H1 (cell line): ENCODE data around the gene UNC13C. TPM values are rescaled to one million over a fixed set of nuclear protein-coding genes. Genes with fewer than 3 reads are reported as not detected.

Source experiments
- CTCF ChIA-PET: fragments of 300-600 bp; sonication (Branson Sonifier 250); formaldehyde crosslinking; loops from one replicate; lab custom pipeline; 2021; ENCODE audit not compliant: partially characterized antibody; lab: Charles Lee
- POLR2A ChIA-PET: fragments of 300-600 bp; sonication (Branson Sonifier 250); formaldehyde crosslinking; loops from one replicate; lab custom pipeline; 2021; ENCODE audit warnings: inconsistent platforms; ENCODE audit not compliant: partially characterized antibody; lab: Charles Lee
- DNase-seq, 2 experiments: peaks; one replicate each; pipeline versions ENCODE4 v3.0.0 to v3.0.0-alpha.2; 2010 to 2022; ENCODE audit warnings: low spot score in 2 of 2, low read depth in 1 of 2, mixed read lengths in 1 of 2
- FAIRE-seq: peaks from 2 replicates; lab custom pipeline; 2011; peaks lifted over from hg19 to GRCh38; lab: Jason Lieb, UNC
- H2AFZ ChIP-seq: 2 replicates; pipeline ENCODE4 v1.8.1; 2012; ENCODE audit warnings: low read length, inconsistent platforms
- H2AK5ac ChIP-seq: 2 replicates; pipeline ENCODE4 v1.6.1; 2013; ENCODE audit warnings: low read depth, low read length
- H2BK120ac ChIP-seq: replicated peaks from 2 replicates; pipeline ENCODE3; 2013; ENCODE audit warnings: low read depth, low read length, inconsistent platforms
- H2BK12ac ChIP-seq: 2 replicates; pipeline ENCODE4 v1.6.1; 2013; ENCODE audit warnings: low read depth, low read length
- H2BK15ac ChIP-seq: 2 replicates; pipeline ENCODE4 v1.6.1; 2013; ENCODE audit warnings: low read length
- H2BK20ac ChIP-seq: 2 replicates; pipeline ENCODE4 v1.6.1; 2013; ENCODE audit warnings: low read length
- H2BK5ac ChIP-seq: 2 replicates; pipeline ENCODE4 v1.6.1; 2013; ENCODE audit warnings: low read depth, low read length
- H3K14ac ChIP-seq: 2 replicates; pipeline ENCODE4 v1.6.1; 2013; ENCODE audit warnings: inconsistent platforms; ENCODE audit not compliant: insufficient read length
- H3K18ac ChIP-seq: 2 replicates; pipeline ENCODE4 v1.6.1; 2013; ENCODE audit warnings: low read length; ENCODE audit errors: extremely low read depth
- H3K23ac ChIP-seq: 2 replicates; pipeline ENCODE4 v1.6.1; 2013; ENCODE audit warnings: inconsistent platforms; ENCODE audit not compliant: insufficient read length
- H3K23me2 ChIP-seq: 2 replicates; pipeline ENCODE4 v1.6.1; 2013; ENCODE audit warnings: low read depth, low read length
- H3K27ac ChIP-seq: 2 replicates; pipeline ENCODE4 v1.6.1; 2011; ENCODE audit warnings: low read depth, low read length, inconsistent platforms
- H3K27me3 ChIP-seq, 4 experiments: replicated peaks in 1 of 4; 1 replicate in 1 of 4; 2 replicates in 3 of 4; pipeline versions ENCODE4 v1.6.1 to v1.8.1; 2011 to 2013; ENCODE audit warnings: low read length in 3 of 4, mild to moderate bottlenecking in 3 of 4, inconsistent platforms in 2 of 4, mixed read lengths in 2 of 4, moderate library complexity in 1 of 4; ENCODE audit not compliant: control insufficient read depth in 3 of 4, insufficient read depth in 3 of 4; ENCODE audit errors: extremely low read depth in 1 of 4
- H3K36me3 ChIP-seq, 4 experiments: 2 replicates each; pipeline versions ENCODE4 v1.6.1 to v1.8.1; 2011 to 2013; ENCODE audit warnings: mild to moderate bottlenecking in 4 of 4, low read length in 3 of 4, moderate library complexity in 2 of 4, control low read depth in 1 of 4, inconsistent platforms in 1 of 4; ENCODE audit not compliant: insufficient read depth in 4 of 4, control insufficient read depth in 2 of 4
- H3K4ac ChIP-seq: replicated peaks from 2 replicates; pipeline ENCODE3; 2013; ENCODE audit warnings: low read length, low read depth, mixed read lengths, inconsistent platforms; ENCODE audit not compliant: insufficient read length
- H3K4me1 ChIP-seq, 4 experiments: replicated peaks in 1 of 4; 1 replicate in 1 of 4; 2 replicates in 3 of 4; pipeline versions ENCODE4 v1.6.1 to v1.8.1; 2011 to 2013; ENCODE audit warnings: low read length in 3 of 4, inconsistent platforms in 2 of 4, mixed read lengths in 1 of 4; ENCODE audit not compliant: insufficient read depth in 4 of 4, control insufficient read depth in 3 of 4
- H3K4me2 ChIP-seq, 2 experiments: 2 replicates each; pipeline versions ENCODE4 v1.6.1 to v1.8.1; 2011 to 2013; ENCODE audit warnings: low read depth in 2 of 2, low read length in 2 of 2, control low read depth in 1 of 2, inconsistent platforms in 1 of 2, mild to moderate bottlenecking in 1 of 2; ENCODE audit not compliant: insufficient read depth in 1 of 2
- H3K4me3 ChIP-seq, 4 experiments: fragments of 200-600, 300-600 bp in 1 of 4; sonication (generic), shearing (Covaris generic), sonication (Bioruptor Twin) in 1 of 4; 2 replicates each; pipeline versions ENCODE4 v1.5.1 to v1.8.1; 2011 to 2016; ENCODE audit warnings: low read length in 4 of 4, low read depth in 3 of 4, control low read depth in 2 of 4, inconsistent platforms in 2 of 4, mild to moderate bottlenecking in 2 of 4, mixed read lengths in 1 of 4, moderate library complexity in 1 of 4; ENCODE audit not compliant: insufficient read depth in 2 of 4; ENCODE audit errors: extremely low read depth in 1 of 4
- H3K56ac ChIP-seq: replicated peaks from 2 replicates; pipeline ENCODE3; 2013; ENCODE audit warnings: low read depth, mild to moderate bottlenecking, mixed read lengths, low read length, inconsistent platforms; ENCODE audit not compliant: insufficient read length
- H3K79me1 ChIP-seq: 2 replicates; pipeline ENCODE4 v1.6.1; 2013; ENCODE audit warnings: low read depth, low read length, control low read depth
- H3K79me2 ChIP-seq, 2 experiments: 2 replicates each; pipeline versions ENCODE4 v1.6.1 to v1.8.1; 2012 to 2013; ENCODE audit warnings: low read length in 2 of 2, mild to moderate bottlenecking in 2 of 2, inconsistent platforms in 1 of 2; ENCODE audit not compliant: insufficient read depth in 2 of 2, control insufficient read depth in 1 of 2
- H3K9ac ChIP-seq, 4 experiments: replicated peaks in 1 of 4; 1 replicate in 1 of 4; 2 replicates in 3 of 4; pipeline versions ENCODE4 v1.6.1 to v1.8.1; 2011 to 2013; ENCODE audit warnings: low read depth in 3 of 4, low read length in 3 of 4, control low read depth in 2 of 4, mild to moderate bottlenecking in 2 of 4, moderate library complexity in 2 of 4, inconsistent platforms in 1 of 4; ENCODE audit errors: extremely low read depth in 1 of 4
- H3K9me3 ChIP-seq, 2 experiments: 2 replicates each; pipeline versions ENCODE4 v1.6.1 to v1.8.1; 2012 to 2013; ENCODE audit warnings: mild to moderate bottlenecking in 2 of 2, moderate library complexity in 2 of 2, control low read depth in 1 of 2, inconsistent platforms in 1 of 2, low read depth in 1 of 2, low read length in 1 of 2, mixed read lengths in 1 of 2; ENCODE audit not compliant: insufficient read depth in 2 of 2
- H4K20me1 ChIP-seq, 2 experiments: replicated peaks in 1 of 2; 2 replicates each; pipeline versions ENCODE3 to v1.8.1; 2011 to 2013; ENCODE audit warnings: inconsistent platforms in 2 of 2, low read length in 2 of 2, mild to moderate bottlenecking in 1 of 2; ENCODE audit not compliant: insufficient read depth in 2 of 2, control insufficient read depth in 1 of 2
- H4K5ac ChIP-seq: 2 replicates; pipeline ENCODE4 v1.6.1; 2013; ENCODE audit warnings: low read length, low read depth, mixed read lengths, inconsistent platforms; ENCODE audit not compliant: insufficient read length
- H4K8ac ChIP-seq: 2 replicates; pipeline ENCODE4 v1.8.0; 2013; ENCODE audit warnings: mild to moderate bottlenecking, moderate library complexity, low read length, inconsistent platforms; ENCODE audit not compliant: insufficient read depth; ENCODE audit errors: extremely low read depth
- H4K91ac ChIP-seq: replicated peaks from 2 replicates; pipeline ENCODE3; 2013; ENCODE audit warnings: low read length, mixed read lengths, inconsistent platforms; ENCODE audit not compliant: insufficient read length
- E2F6 ChIP-seq: IDR thresholded peaks from 2 replicates; pipeline ENCODE4 v1.6.1; 2012; ENCODE audit warnings: inconsistent platforms
- JUND ChIP-seq: IDR thresholded peaks from 2 replicates; pipeline ENCODE4 v1.6.1; 2011; ENCODE audit warnings: mild to moderate bottlenecking, improper control_type of control experiment, low read length
- RNF2 ChIP-seq: fragments of 200-900, 300-1000 bp; sonication (generic); IDR thresholded peaks from 2 replicates; pipeline ENCODE4 v1.7.1; 2016; ENCODE audit warnings: borderline replicate concordance, low read depth, mild to moderate bottlenecking, antibody characterized with exemption, low read length; ENCODE audit not compliant: poor library complexity, severe bottlenecking; ENCODE audit errors: missing control alignments
- WGBS, 2 experiments: shearing (Covaris generic) in 1 of 2; methylation state at CpG; one replicate each; pipeline versions ENCODE4 v1.1.6 to v1.1.7; 2013 to 2015; ENCODE audit warnings: low lambda C conversion rate in 2 of 2, mixed read lengths in 2 of 2, inconsistent platforms in 1 of 2, low coverage in 1 of 2, missing lambda C conversion rate in 1 of 2; ENCODE audit not compliant: insufficient replicate concordance in 2 of 2, insufficient coverage in 1 of 2, insufficient read length in 1 of 2; ENCODE audit errors: extremely low coverage in 1 of 2, missing lambda C conversion rate in 1 of 2; 5-methylcytosine and 5-hydroxymethylcytosine counted together
- polyA plus RNA-seq, 7 experiments: library from polyadenylated mRNA; depleted of rRNA in 3 of 7; stranded (reverse) in 5 of 7; unstranded in 2 of 7; fragments of >200 nt in 5 of 7; fragments of 200-250 nt in 2 of 7; gene quantifications; 1 replicate in 5 of 7; 2 replicates in 1 of 7; 4 replicates in 1 of 7; pipeline versions ENCODE4 v1.2.1 to v1.2.3, GENCODE V29; 2011 to 2013; ENCODE audit warnings: missing spikeins in 2 of 7, mixed read lengths in 2 of 7
- total RNA-seq: library from RNA; stranded (reverse); fragmentation: NEBNext Ultra II Directional; extraction: Animal tissue kit (Norgen Biotek cat#: 25700); gene quantifications from 2 replicates; pipeline ENCODE4 v1.2.1, GENCODE V29; 2021

The UNC13C gene
- total and polyA plus RNA-seq, 2 of the 8 experiments (the other 6 are each of a cell fraction or from before 2014, with no cell fraction given) = 0.02 to 0.13 TPM

- POLR2A ChIA-PET = no interaction called here
- TF ChIP-seq JUND (no peak), RNF2 (no peak), E2F6 (no peak)
- TF ChIP-seq, all 59 proteins: peak for 0
- no peak overlapping the region for H4K8ac ChIP-seq
- H2AFZ ChIP-seq = no peak overlapping the region
- no peak overlapping the region for H2BK20ac ChIP-seq
- no peak overlapping the region for H3K4me2 ChIP-seq
- no peak overlapping the region for H2BK5ac ChIP-seq
- no peak overlapping the region for H2BK15ac ChIP-seq
- no peak overlapping the region for H2AK5ac ChIP-seq
- no peaks in the 10 kb centered on the region for H3K79me1 ChIP-seq
- H3K56ac ChIP-seq = no peak overlapping the region
- no peak for DNase-seq
- peaks cover 0 to 2% (median 0%) of the 10 kb centered on the region in 4 experiments; a peak in 1 of 7 replicates for H3K27me3 ChIP-seq
- no peaks in the 10 kb centered on the region for H4K20me1 ChIP-seq
- 96% methylated on average over 3 of the region's 3 CpGs; no CpG with 5 or more reads in 1 of the 2 experiments for WGBS, 2 experiments
- H2BK12ac ChIP-seq = no peak overlapping the region
- H3K18ac ChIP-seq = no peak overlapping the region
- H2BK120ac ChIP-seq = no peak overlapping the region
- no peak overlapping the region for H3K4me3 ChIP-seq
- FAIRE-seq = no peak
- H3K4ac ChIP-seq = no peak overlapping the region
- peaks cover 0 to 23% of the 10 kb centered on the region in 2 experiments; a peak in 2 of 4 replicates for H3K9me3 ChIP-seq
- H3K9ac ChIP-seq = no peak overlapping the region
- H3K23ac ChIP-seq = no peak overlapping the region
- H3K23me2 ChIP-seq = no peaks in the 10 kb centered on the region
- H4K5ac ChIP-seq = no peak overlapping the region
- CTCF ChIA-PET = interaction anchor here (0.9 kb wide), 1 partner anchor 557 kb away, joined by 3 read pairs; no protein-coding TSS in a partner anchor
- no peak overlapping the region for H3K27ac ChIP-seq
- H3K79me2 ChIP-seq = no peaks in the 10 kb centered on the region
- H3K14ac ChIP-seq = no peak overlapping the region
- no peak overlapping the region for H4K91ac ChIP-seq
- no peaks in the 10 kb centered on the region for H3K4me1 ChIP-seq
- H3K36me3 ChIP-seq = no peaks in the 10 kb centered on the region
Observed at GRCh38 chr15:54599386-54599785, 621.1 kb downstream of the UNC13C start.
